AG08396 (cell line): ENCODE measurements around the gene OR51B5.
"Not testable (repeated sequence)": the region's sequence is repeated elsewhere in the genome, so short reads cannot be mapped to it uniquely, and the experiment has no call there.

Experiments
- DNase-seq: peaks from one replicate; pipeline ENCODE4 v3.0.0; 2012; ENCODE audit warnings: low spot score, mixed read lengths

Gene OR51B5

DNA sequence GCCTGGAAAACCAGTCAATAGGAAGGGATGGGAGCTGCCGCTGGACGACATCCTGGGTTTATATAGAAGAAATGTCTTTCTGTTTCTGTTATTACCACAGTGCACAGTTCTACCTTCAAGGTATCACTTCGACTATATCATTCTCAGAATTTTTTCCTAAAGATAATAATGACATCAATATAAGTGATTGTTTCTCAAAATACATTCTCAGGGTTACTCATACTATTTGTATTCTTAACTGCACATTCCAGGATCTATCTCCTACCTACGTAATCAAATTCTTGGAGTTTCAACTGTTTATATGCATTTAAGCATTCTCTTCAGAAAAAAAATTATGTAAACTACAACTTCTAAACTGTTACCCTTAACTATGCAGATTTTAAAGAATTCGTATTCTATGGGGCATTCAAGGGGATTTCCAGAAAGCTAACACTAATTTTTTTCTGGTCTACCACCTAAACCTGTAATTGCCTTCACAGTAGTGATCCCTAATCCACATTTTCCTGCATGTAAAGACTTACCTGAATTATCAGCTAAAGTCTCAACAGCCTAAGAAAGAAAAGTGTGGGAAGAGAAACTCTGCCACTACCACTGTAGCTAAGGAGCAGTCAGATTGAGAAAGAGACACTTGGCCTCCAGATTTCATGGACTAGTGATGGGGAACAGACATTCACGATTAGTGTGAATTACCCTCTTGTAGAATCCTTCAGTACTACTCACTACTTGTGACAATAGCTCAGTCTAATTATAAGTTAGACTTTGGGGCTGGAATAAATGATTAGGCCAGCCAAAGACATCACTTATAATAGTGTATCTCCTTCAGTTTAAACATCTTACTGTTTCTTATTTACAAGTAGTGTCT is at the start of gene OR51B5:
TSS of gene OR51B5 (minus strand) at position 51 of the 862 bp plus-strand sequence. CDS start at position 51, 0 bp downstream.
- DNase-seq, result no peak

- DNase-seq, result no peak
Measured at GRCh38 chr11:5390210-5390609, 46.9 kb upstream of the OR51B5 start.

- DNase-seq, result no peak
Measured at GRCh38 chr11:5384335-5384734, 41.0 kb upstream of the OR51B5 start.

- no peak for DNase-seq
Measured at GRCh38 chr11:5383576-5383975, 40.3 kb upstream of the OR51B5 start, which contains the start of gene OR51M1. Gene OR51M1, plus strand, starts transcription at chr11:5383812. Its CDS starts 5,587 bp downstream, at chr11:5389399.

- DNase-seq, result peak; percentile 70
Measured at GRCh38 chr11:5380740-5381342, 37.5 kb upstream of the OR51B5 start.

GRCh38 chr11:5369789-5370188 is 26.5 kb upstream of the OR51B5 start:
- peak; percentile 55 for DNase-seq

DNA sequence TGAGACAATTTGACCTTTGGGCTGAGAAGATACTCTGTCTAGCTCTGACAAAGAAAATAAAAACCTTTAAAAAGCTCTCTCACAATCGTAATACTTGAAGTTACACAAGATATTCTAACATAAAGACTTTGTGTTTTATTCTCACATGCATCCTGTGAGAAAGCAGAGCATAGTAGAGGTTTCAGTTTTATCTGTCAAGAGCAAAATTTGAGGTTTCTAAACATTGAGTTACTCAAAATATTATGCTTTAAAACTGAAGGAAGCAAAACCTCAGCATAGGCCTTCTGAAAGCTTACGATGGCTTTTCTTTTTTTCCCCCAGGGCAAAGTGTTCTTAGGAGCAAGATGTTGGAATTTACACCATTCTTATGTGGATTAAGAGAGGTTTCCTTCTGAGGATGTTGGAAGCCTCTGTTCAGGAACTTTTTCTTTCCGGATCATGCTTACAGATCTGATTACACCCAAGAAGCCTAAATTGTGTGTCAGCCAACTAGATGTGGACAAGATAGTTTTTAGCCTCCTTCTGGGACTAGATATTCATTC is 25.2 kb upstream of the OR51B5 start:
- DNase-seq, result no peak

- no peak for DNase-seq
Measured at GRCh38 chr11:5367448-5368074, 24.2 kb upstream of the OR51B5 start.

- no peak for DNase-seq
Measured at GRCh38 chr11:5366856-5367255, 23.5 kb upstream of the OR51B5 start.

GRCh38 chr11:5366365-5366764 is 23.0 kb upstream of the OR51B5 start:
- DNase-seq, result not testable (repeated sequence)

DNA sequence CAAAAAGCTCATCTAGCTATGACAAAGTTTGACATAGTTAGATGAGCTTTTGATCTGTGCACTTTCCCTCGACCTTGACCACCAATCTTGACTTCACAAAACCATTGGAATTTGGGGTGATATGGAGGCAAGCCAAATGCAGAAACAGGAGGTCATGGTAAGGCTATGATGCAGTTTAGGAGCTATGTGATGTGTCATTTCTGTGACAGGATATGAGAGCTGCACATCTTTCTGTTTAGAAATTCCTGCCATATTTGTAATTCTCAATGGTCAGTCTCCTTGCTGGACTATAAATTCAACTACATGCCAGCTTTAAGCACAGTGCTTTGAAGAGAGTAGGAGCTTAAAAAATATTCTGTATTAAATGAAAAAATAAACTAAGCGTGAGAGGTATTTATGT is 20.9 kb upstream of the OR51B5 start:
- DNase-seq, result peak; percentile 72

DNA sequence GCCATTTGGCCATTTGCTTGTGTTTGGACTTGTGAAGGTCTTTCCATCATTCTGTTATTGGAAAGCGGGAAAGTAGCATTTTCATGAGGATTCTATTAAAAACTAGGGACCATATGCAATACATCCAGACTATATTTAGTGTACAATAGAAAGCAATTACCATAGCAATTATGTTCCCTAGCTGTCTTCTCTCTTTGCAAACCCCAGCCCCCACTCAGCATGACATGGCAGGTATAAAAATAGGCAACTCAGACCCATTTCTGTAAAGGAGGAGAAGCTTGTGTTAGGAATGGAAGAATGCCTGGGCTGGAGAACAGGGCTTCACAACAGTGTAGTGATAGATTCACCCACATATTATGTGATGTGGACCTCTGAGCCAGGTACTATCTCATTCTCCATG is 20.4 kb upstream of the OR51B5 start:
- no peak for DNase-seq

DNA sequence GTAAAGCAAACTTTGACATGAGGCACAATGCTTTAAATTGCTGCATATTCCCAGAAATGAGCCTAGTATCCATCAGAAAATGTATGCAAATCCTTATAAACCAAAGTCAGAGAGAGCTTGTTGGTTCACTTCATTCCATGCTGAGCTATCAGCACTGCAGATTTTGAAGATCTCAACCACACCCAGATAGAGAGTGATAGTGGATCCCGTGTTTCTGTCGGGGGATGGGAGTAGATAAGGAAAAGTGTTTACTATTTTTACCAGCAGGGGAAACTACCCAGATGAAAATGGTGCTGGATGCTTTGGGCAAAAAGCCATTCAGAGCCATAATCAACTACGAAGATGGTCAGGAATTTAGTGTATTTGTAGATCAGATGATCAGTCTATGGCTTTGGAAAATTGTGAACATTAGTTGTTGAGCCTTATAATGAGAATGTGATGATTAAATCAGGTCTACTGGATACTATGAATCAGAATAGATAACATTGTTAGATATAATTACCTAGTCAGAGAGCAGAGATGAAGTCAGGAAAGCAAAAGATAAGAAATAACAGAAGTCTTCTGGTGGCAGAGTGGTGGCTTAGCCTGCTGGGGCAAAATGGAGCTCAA is 18.8 kb upstream of the OR51B5 start:
- DNase-seq, result no peak

DNA sequence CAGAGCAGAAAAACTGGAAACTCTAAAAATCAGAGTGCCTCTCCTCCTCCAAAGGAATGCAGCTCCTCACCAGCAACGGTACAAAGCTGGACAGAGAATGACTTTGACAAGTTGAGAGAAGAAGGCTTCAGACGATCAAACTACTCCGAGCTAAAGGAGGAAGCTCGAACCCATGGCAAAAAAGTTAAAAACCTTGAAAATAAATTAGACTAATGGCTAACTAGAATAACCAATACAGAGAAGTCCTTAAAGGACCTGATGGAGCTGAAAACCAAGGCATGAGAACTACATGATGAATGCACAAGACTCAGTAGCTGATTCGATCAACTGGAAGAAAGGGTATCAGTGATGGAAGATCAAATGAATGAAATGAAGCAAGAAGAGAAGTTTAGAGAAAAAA is 12.7 kb upstream of the OR51B5 start:
- not testable (repeated sequence) for DNase-seq

DNA sequence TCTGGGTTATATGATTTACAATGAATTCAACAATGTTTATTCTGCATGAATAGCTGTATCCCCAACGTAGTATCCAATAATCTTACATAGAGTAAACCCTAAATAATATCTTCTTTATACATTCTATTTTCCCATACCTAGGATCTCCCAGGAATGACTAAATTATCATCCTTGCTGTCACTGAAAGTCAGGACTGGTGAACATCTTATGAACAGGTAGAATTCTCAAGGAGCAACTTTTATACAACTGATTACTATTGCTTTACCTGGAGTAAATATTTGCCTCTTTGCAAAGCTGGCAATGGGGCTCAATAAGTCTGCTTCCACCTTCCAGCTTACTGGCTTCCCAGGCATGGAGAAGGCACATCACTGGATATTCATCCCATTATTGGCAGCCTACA is 7.9 kb upstream of the OR51B5 start, which contains the start of gene OR51B6:
TSS of gene OR51B6 (plus strand) at position 301 of the 400 bp plus-strand sequence. CDS start at position 301, 0 bp downstream.
- DNase-seq, result no peak

GRCh38 chr11:5349550-5349949 is 6.2 kb upstream of the OR51B5 start:
- DNase-seq, result no peak

GRCh38 chr11:5348551-5349194 is 5.3 kb upstream of the OR51B5 start:
- DNase-seq, result no peak

DNA sequence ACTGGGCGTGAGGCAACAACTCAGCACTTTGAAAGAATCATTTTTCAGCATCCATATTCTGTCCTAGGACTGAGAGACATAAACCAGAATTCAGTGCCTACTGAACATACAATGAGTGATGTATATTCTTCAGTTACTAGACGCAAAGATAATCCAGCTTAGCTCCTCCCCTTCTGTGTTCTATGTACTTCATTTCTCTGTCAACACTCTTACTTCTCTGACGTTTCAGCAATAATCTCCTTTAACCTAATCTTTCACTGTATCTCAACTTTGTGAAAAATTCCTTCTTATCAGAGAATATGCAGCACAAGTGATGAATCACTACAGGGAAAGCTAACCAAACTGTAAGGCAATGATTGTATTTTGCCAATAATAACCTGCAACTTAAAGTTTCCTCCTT is 2.5 kb upstream of the OR51B5 start:
- no peak for DNase-seq

DNA sequence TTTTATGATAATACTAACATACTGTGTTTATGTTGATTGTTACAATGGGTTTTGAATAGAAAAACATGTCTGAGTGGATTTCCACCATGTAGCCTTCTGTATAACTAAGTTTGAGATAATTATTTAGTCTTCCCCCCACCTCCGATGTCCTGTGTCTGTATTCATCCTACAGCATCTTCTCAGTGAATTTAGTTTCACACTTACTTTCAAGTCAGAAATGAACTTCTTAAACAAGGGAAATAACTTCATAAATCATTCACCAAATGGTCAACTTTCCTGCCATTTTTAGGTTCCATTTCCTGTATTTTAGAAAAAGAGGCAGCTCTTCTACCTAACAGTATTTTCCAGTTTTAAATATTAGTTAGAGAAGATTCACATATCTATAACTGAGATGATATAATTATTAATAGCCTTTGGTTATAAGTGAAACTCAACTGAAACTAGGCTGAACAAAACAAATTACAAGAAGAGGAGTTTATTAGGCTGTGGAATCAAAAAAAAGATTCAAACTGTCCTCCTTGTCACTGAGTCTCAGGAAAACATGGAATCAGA is 3.5 kb downstream of the OR51B5 start:
- no peak for DNase-seq

GRCh38 chr11:5337253-5337652 is 6.1 kb downstream of the OR51B5 start:
- not testable (repeated sequence) for DNase-seq

DNA sequence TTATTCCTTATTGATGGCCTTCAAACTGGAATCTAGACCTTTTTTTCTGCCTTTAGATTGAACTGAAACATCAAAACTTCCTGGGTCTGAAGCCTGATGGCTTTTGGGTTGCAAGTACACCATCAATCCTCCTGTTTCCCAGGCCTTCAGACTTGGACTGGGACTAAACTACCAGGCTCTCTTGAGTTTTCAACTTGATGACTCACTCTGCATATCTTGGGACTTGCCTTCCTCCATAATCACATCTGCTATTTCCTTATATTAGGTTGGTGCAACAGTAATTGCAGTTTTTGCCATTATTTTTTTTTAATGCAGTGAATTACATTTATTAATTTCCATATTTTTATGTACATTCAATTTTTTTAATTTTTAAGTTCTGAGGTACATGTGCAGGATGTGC is 7.0 kb downstream of the OR51B5 start:
- DNase-seq, result no peak
